NCI-H146 treated with DMSO at 0.1 percent for 48 hours (cell line): ENCODE results near the gene OPCML.

Source experiments
- DNase-seq: peaks from one replicate; lab custom pipeline; 2025; ENCODE audit not compliant: unreplicated experiment; lab: John Stamatoyannopoulos, UW

OPCML gene

GRCh38 chr11:133504906-133505305 lies 27.4 kb downstream of the OPCML start:
- DNase-seq: no peak

GRCh38 chr11:133503776-133504175 lies 28.5 kb downstream of the OPCML start:
- no peak for DNase-seq

GRCh38 chr11:133503236-133503635 lies 29.1 kb downstream of the OPCML start:
- no peak for DNase-seq

GRCh38 chr11:133501643-133502539 lies 30.4 kb downstream of the OPCML start:
- no peak for DNase-seq

- DNase-seq: no peak
These were observed 31.4 kb downstream of the OPCML start for GRCh38 chr11:133500936-133501335.

GRCh38 chr11:133500435-133500834 lies 31.9 kb downstream of the OPCML start:
- DNase-seq: no peak

GRCh38 chr11:133498969-133499368 lies 33.3 kb downstream of the OPCML start:
- DNase-seq: no peak

- DNase-seq: no peak
These were observed 34.7 kb downstream of the OPCML start for GRCh38 chr11:133497477-133498140.

GRCh38 chr11:133492895-133493294 lies 39.4 kb downstream of the OPCML start:
- no peak for DNase-seq

GRCh38 chr11:133491680-133492383 lies 40.5 kb downstream of the OPCML start:
- no peak for DNase-seq

- DNase-seq: no peak
These were observed 51.6 kb downstream of the OPCML start for GRCh38 chr11:133480722-133481121.

GRCh38 chr11:133479209-133479608 lies 53.1 kb downstream of the OPCML start:
- DNase-seq: no peak

- no peak for DNase-seq
These were observed 55.1 kb downstream of the OPCML start for GRCh38 chr11:133477251-133477625.

GRCh38 chr11:133476570-133477250 lies 55.6 kb downstream of the OPCML start:
- no peak for DNase-seq

- no peak for DNase-seq
These were observed 57.8 kb downstream of the OPCML start for GRCh38 chr11:133474461-133474860.

- DNase-seq: no peak
These were observed 64.6 kb downstream of the OPCML start for GRCh38 chr11:133467686-133468085.

- no peak for DNase-seq
These were observed 89.0 kb downstream of the OPCML start for GRCh38 chr11:133443206-133443747.

GRCh38 chr11:133441964-133442660 lies 90.2 kb downstream of the OPCML start:
- DNase-seq: no peak

- DNase-seq: no peak
These were observed 106.3 kb downstream of the OPCML start for GRCh38 chr11:133425992-133426391.

- no peak for DNase-seq
These were observed 107.1 kb downstream of the OPCML start for GRCh38 chr11:133425245-133425644.
